GM19438 (cell line): Measurements from ENCODE around the gene CYB5RL.
A peak's percentile ranks its signal among the peaks of the same experiment; 100 is the strongest.
"Not testable (repeated sequence)": the region's sequence is repeated elsewhere in the genome, so short reads cannot be mapped to it uniquely, and the experiment has no call there.

ENCODE experiments used
- ATAC-seq: cut with Tn5 transposase; IDR thresholded peaks from one replicate; pipeline ENCODE4 v1.9.1; 2021; ENCODE audit warnings: low read depth; ENCODE audit not compliant: unreplicated experiment

Gene CYB5RL

GRCh38 chr1:54227091-54227602, 27.3 kb upstream of the CYB5RL start:
- ATAC-seq = no peak

- ATAC-seq = no peak
Observed at GRCh38 chr1:54225986-54226559, 26.2 kb upstream of the CYB5RL start.

- ATAC-seq = no peak
Observed at GRCh38 chr1:54225378-54225777, 25.5 kb upstream of the CYB5RL start.

GRCh38 chr1:54224233-54224632, 24.4 kb upstream of the CYB5RL start:
- ATAC-seq = no peak

- ATAC-seq = no peak
Observed at GRCh38 chr1:54223441-54224202, 23.8 kb upstream of the CYB5RL start.

- ATAC-seq = no peak
Observed at GRCh38 chr1:54222711-54223110, 22.9 kb upstream of the CYB5RL start.

- no peak for ATAC-seq
Observed at GRCh38 chr1:54221867-54222484, 22.1 kb upstream of the CYB5RL start.

- no peak for ATAC-seq
Observed at GRCh38 chr1:54221113-54221834, 21.4 kb upstream of the CYB5RL start.

- ATAC-seq = no peak
Observed at GRCh38 chr1:54220004-54220811, 20.4 kb upstream of the CYB5RL start.

GRCh38 chr1:54219688-54220003, 19.8 kb upstream of the CYB5RL start:
- no peak for ATAC-seq

- no peak for ATAC-seq
Observed at GRCh38 chr1:54218883-54219687, 19.3 kb upstream of the CYB5RL start.

GRCh38 chr1:54215523-54215922, 15.7 kb upstream of the CYB5RL start:
- no peak for ATAC-seq

GRCh38 chr1:54212872-54213271, 13.0 kb upstream of the CYB5RL start:
- ATAC-seq = no peak

- not testable (repeated sequence) for ATAC-seq
Observed at GRCh38 chr1:54207896-54208295, 8.1 kb upstream of the CYB5RL start.

GRCh38 chr1:54207287-54207686, 7.5 kb upstream of the CYB5RL start:
- no peak for ATAC-seq

- ATAC-seq = no peak
Observed at GRCh38 chr1:54204199-54204598, 4.4 kb upstream of the CYB5RL start.

GRCh38 chr1:54200519-54200997, 728 bp upstream of the CYB5RL start:
- peak; percentile 4 for ATAC-seq

GRCh38 chr1:54199151-54199764, 572 bp downstream of the CYB5RL start:
- ATAC-seq = no peak

- no peak for ATAC-seq
Observed at GRCh38 chr1:54193453-54193852, 6.4 kb downstream of the CYB5RL start.
